Spleen (tissue), 7 donors: Measurements from ENCODE around the gene ITGB6.

Source experiments
- CTCF ChIP-seq, 11 experiments: fragments of 200-600 bp in 7 of 11; fragments of 450-650 bp in 4 of 11; sonication (generic) in 4 of 11; IDR thresholded peaks in 8 of 11; conservative IDR thresholded peaks in 3 of 11; 1 replicate in 7 of 11; 2 replicates in 4 of 11; pipeline versions ENCODE4 v1.4.0 to v1.8.0; 2016 to 2021; ENCODE audit warnings: antibody characterized with exemption in 11 of 11, inconsistent platforms in 4 of 11, mild to moderate bottlenecking in 1 of 11
- POLR2A ChIP-seq, 3 donors: fragments of 450-650 bp; IDR thresholded peaks; one replicate each; pipeline ENCODE4 v1.5.1; 2017; ENCODE audit warnings: antibody characterized with exemption in 3 of 3, mild to moderate bottlenecking in 1 of 3
- POLR2AphosphoS5 ChIP-seq, 3 donors: sonication (generic); formaldehyde crosslinking; IDR thresholded peaks; one replicate each; pipeline ENCODE4 v1.5.1; 2017; ENCODE audit warnings: antibody characterized with exemption in 3 of 3
- donor health status: DM: no; HTN: no; CAD: no; lungs with moderate emphysema.
- donor health status: DM: no; HTN: no; CAD: no.
- donor health status: DM: no; HTN: no; CAD: no.

- TF ChIP-seq CTCF (IDR thresholded peaks at IDR 0.05 in 8 of 11, conservative IDR thresholded peaks at IDR 0.05 in 3 of 11) (no peak), POLR2AphosphoS5 (IDR thresholded peaks at IDR 0.05) (no peak), POLR2A (IDR thresholded peaks at IDR 0.05) (no peak)
These were observed 96.0 kb downstream of the ITGB6 start for GRCh38 chr2:160104115-160104514.
